CD4-positive, CD25-positive, alpha-beta regulatory T cell (primary cell): ENCODE data around the gene IL6R. TPM values are rescaled to one million over a fixed set of nuclear protein-coding genes. Genes with fewer than 3 reads are reported as not detected.

Source experiments
- ATAC-seq, 2 donors: fragments of 150-1000 bp; cut with Tn5 transposase; one replicate each; pipeline ENCODE4 v1.10.0; 2021; ENCODE audit warnings: low read depth in 2 of 2, moderate number of reproducible peaks in 2 of 2, moderate library complexity in 1 of 2
- DNase-seq, 3 donors: peaks; one replicate each; pipeline versions ENCODE4 v3.0.0 to v3.0.0-alpha.2; 2012 to 2022; ENCODE audit warnings: mixed read lengths in 1 of 3
- H3K27ac ChIP-seq: one replicate; pipeline ENCODE4 v1.7.0; 2013; ENCODE audit warnings: mild to moderate bottlenecking, low read length; ENCODE audit not compliant: insufficient read depth, poor library complexity, severe bottlenecking
- H3K27me3 ChIP-seq: one replicate; pipeline ENCODE4 v1.7.0; 2013; ENCODE audit warnings: low read length; ENCODE audit not compliant: control insufficient read depth, insufficient read depth
- H3K36me3 ChIP-seq: one replicate; pipeline ENCODE4 v1.7.0; 2013; ENCODE audit warnings: mild to moderate bottlenecking, low read length, moderate library complexity; ENCODE audit not compliant: control insufficient read depth, insufficient read depth
- H3K4me1 ChIP-seq: 2 replicates; pipeline ENCODE4 v1.7.0; 2013; ENCODE audit warnings: mild to moderate bottlenecking, low read length; ENCODE audit not compliant: insufficient read depth, control insufficient read depth, poor library complexity, severe bottlenecking
- H3K4me3 ChIP-seq: one replicate; pipeline ENCODE4 v1.7.0; 2013; ENCODE audit warnings: low read depth, mild to moderate bottlenecking, low read length, moderate library complexity
- H3K9me3 ChIP-seq, 2 experiments: 1 replicate in 1 of 2; 2 replicates in 1 of 2; pipeline ENCODE4 v1.7.0; 2013; ENCODE audit warnings: low read length in 2 of 2, mild to moderate bottlenecking in 1 of 2, moderate library complexity in 1 of 2; ENCODE audit not compliant: control insufficient read depth in 2 of 2
- H3K27ac Mint-ChIP-seq, 3 donors: one replicate each; pipeline ENCODE4 v1.8.0; 2020 to 2022; ENCODE audit warnings: mild to moderate bottlenecking in 3 of 3, mixed read lengths in 3 of 3, moderate library complexity in 2 of 3
- H3K27me3 Mint-ChIP-seq: one replicate; pipeline ENCODE4 v1.8.0; 2022; ENCODE audit warnings: mild to moderate bottlenecking, mixed read lengths
- H3K36me3 Mint-ChIP-seq: one replicate; pipeline ENCODE4 v1.8.0; 2020; ENCODE audit warnings: mixed read lengths
- H3K4me1 Mint-ChIP-seq, 4 donors: one replicate each; pipeline ENCODE4 v1.8.0; 2020 to 2022; ENCODE audit warnings: mixed read lengths in 4 of 4, mild to moderate bottlenecking in 1 of 4
- H3K4me3 Mint-ChIP-seq, 4 donors: one replicate each; pipeline ENCODE4 v1.8.0; 2020 to 2022; ENCODE audit warnings: mild to moderate bottlenecking in 4 of 4, mixed read lengths in 4 of 4, moderate library complexity in 3 of 4
- H3K9me3 Mint-ChIP-seq, 7 donors: one replicate each; pipeline ENCODE4 v1.8.0; 2020 to 2022; ENCODE audit warnings: mixed read lengths in 7 of 7, mild to moderate bottlenecking in 3 of 7, moderate library complexity in 2 of 7
- polyA plus RNA-seq, 4 donors: library from polyadenylated mRNA; unstranded; fragments of 300-500 nt; fragmentation: Illumina TruSeq; gene quantifications; one replicate each; pipeline ENCODE4 v1.2.3, GENCODE V29; 2021
- total RNA-seq: library from RNA; stranded (reverse); gene quantifications from one replicate; pipeline ENCODE4 v1.2.3, GENCODE V29; 2022

The IL6R gene
- total and polyA plus RNA-seq, 5 donors from 2014 or later = 54.5 to 135 (median 67.5) TPM

- no peaks in the 10 kb centered on the region for H3K36me3 ChIP-seq
- no peaks in the 10 kb centered on the region for H3K9me3 ChIP-seq
- no peak overlapping the region for H3K4me3 ChIP-seq
- peak overlapping the region; percentile 26 to 66 (median 48) for H3K4me3 Mint-ChIP-seq
- peaks cover 16% of the 10 kb centered on the region for H3K4me1 ChIP-seq
- no peak overlapping the region for H3K27ac Mint-ChIP-seq
- peaks cover 51% of the 10 kb centered on the region for H3K27me3 ChIP-seq
- ATAC-seq (peak in 1 of 2 donors; percentile 20), DNase-seq (no peak)
- H3K27me3 Mint-ChIP-seq = peaks cover 64% of the 10 kb centered on the region
- no peaks in the 10 kb centered on the region for H3K36me3 Mint-ChIP-seq
- no peak overlapping the region for H3K27ac ChIP-seq
- H3K4me1 Mint-ChIP-seq = peaks cover 0 to 12% (median 2%) of the 10 kb centered on the region in 4 donors
- peaks cover 0 to 9% (median 0%) of the 10 kb centered on the region in 7 donors for H3K9me3 Mint-ChIP-seq
These were observed 96.4 kb downstream of the IL6R start for GRCh38 chr1:154501423-154502065.

- Histone ChIP-seq H3K9me3 (no peaks in the 10 kb centered on the region), H3K27me3 (peaks cover 51% of the 10 kb centered on the region), H3K27ac (no peak within 1 kb of the TSS), H3K4me3 (no peak within 1 kb of the TSS), H3K36me3 (no peaks in the 10 kb centered on the region), H3K4me1 (peaks cover 16% of the 10 kb centered on the region)
- DNase-seq = peak in 2 of 3 donors; percentile 7
- Mint-ChIP-seq H3K4me3 (peak within 1 kb of the TSS; percentile 26 to 66 (median 48)), H3K9me3 (peaks cover 0 to 9% (median 0%) of the 10 kb centered on the region in 7 donors), H3K36me3 (no peaks in the 10 kb centered on the region), H3K4me1 (peaks cover 0 to 6% (median under 1%) of the 10 kb centered on the region in 4 donors), H3K27ac (peak within 1 kb of the TSS in 1 of 3 donors; percentile 48), H3K27me3 (peaks cover 57% of the 10 kb centered on the region)
- ATAC-seq = peak; percentile 31
These were observed 97.1 kb downstream of the IL6R start, which contains the start of the genes SHE and TDRD10 for GRCh38 chr1:154502066-154502743. SHE (minus strand) TSS chr1:154502412; CDS start chr1:154502026, 386 bp downstream. TDRD10 (plus strand) TSS chr1:154502219; CDS start chr1:154506904, 4,685 bp downstream.

GRCh38 chr1:154502744-154503115 lies 97.6 kb downstream of the IL6R start:
- Mint-ChIP-seq H3K27me3 (peaks cover 60% of the 10 kb centered on the region), H3K27ac (peak overlapping the region in 1 of 3 donors; percentile 48), H3K4me3 (peak overlapping the region in 1 of 4 donors; percentile 61), H3K9me3 (peaks cover 0 to 9% (median 0%) of the 10 kb centered on the region in 7 donors), H3K4me1 (peaks cover 0 to 6% (median 0%) of the 10 kb centered on the region in 4 donors), H3K36me3 (no peaks in the 10 kb centered on the region)
- DNase-seq (no peak), ATAC-seq (no peak)
- no peaks in the 10 kb centered on the region for H3K36me3 ChIP-seq
- no peak overlapping the region for H3K4me3 ChIP-seq
- H3K9me3 ChIP-seq = no peaks in the 10 kb centered on the region
- H3K27me3 ChIP-seq = peaks cover 53% of the 10 kb centered on the region
- H3K27ac ChIP-seq = no peak overlapping the region
- H3K4me1 ChIP-seq = peaks cover 16% of the 10 kb centered on the region

- H3K27me3 Mint-ChIP-seq = peaks cover 62% of the 10 kb centered on the region
These were observed 98.8 kb downstream of the IL6R start for GRCh38 chr1:154503898-154504297.

GRCh38 chr1:154512760-154513159 lies 107.6 kb downstream of the IL6R start:
- ATAC-seq = no peak
- no peaks in the 10 kb centered on the region for H3K36me3 ChIP-seq
- no peaks in the 10 kb centered on the region for H3K9me3 ChIP-seq
- H3K27me3 ChIP-seq = peaks cover 15% of the 10 kb centered on the region
- no peak overlapping the region for H3K4me3 Mint-ChIP-seq
- peaks cover 61% of the 10 kb centered on the region for H3K27me3 Mint-ChIP-seq
- H3K4me1 ChIP-seq = no peaks in the 10 kb centered on the region
- peaks cover 0 to 5% (median 0%) of the 10 kb centered on the region in 7 donors for H3K9me3 Mint-ChIP-seq
- H3K4me3 ChIP-seq = no peak overlapping the region
- no peak overlapping the region for H3K27ac Mint-ChIP-seq
- H3K36me3 Mint-ChIP-seq = peaks cover 8% of the 10 kb centered on the region
- H3K4me1 Mint-ChIP-seq = no peaks in the 10 kb centered on the region
- no peak for DNase-seq
- no peak overlapping the region for H3K27ac ChIP-seq

More at GRCh38 chr1:154503898-154504297, 98.8 kb downstream of the IL6R start:
- Mint-ChIP-seq H3K27ac (no peak overlapping the region), H3K36me3 (no peaks in the 10 kb centered on the region), H3K4me3 (peak overlapping the region in 3 of 4 donors; percentile 8 to 23 (median 13)), H3K9me3 (peaks cover 0 to 9% (median 0%) of the 10 kb centered on the region in 7 donors), H3K4me1 (peaks cover 0 to 6% (median 0%) of the 10 kb centered on the region in 4 donors)
- no peak overlapping the region for H3K27ac ChIP-seq
- H3K4me1 ChIP-seq = peaks cover 16% of the 10 kb centered on the region
- no peaks in the 10 kb centered on the region for H3K9me3 ChIP-seq
- DNase-seq = no peak
- no peak overlapping the region for H3K4me3 ChIP-seq
- no peak for ATAC-seq
- H3K36me3 ChIP-seq = no peaks in the 10 kb centered on the region
- H3K27me3 ChIP-seq = peaks cover 58% of the 10 kb centered on the region

- no peaks in the 10 kb centered on the region for H3K4me1 ChIP-seq
- ATAC-seq = no peak
- Mint-ChIP-seq H3K36me3 (peaks cover 8% of the 10 kb centered on the region), H3K27me3 (peaks cover 49% of the 10 kb centered on the region), H3K27ac (no peak overlapping the region), H3K4me3 (no peak overlapping the region), H3K4me1 (no peaks in the 10 kb centered on the region), H3K9me3 (peaks cover 0 to 3% (median 0%) of the 10 kb centered on the region in 7 donors)
- no peaks in the 10 kb centered on the region for H3K9me3 ChIP-seq
- H3K36me3 ChIP-seq = no peaks in the 10 kb centered on the region
- no peak overlapping the region for H3K27ac ChIP-seq
- H3K4me3 ChIP-seq = no peak overlapping the region
- H3K27me3 ChIP-seq = peaks cover 5% of the 10 kb centered on the region
- no peak for DNase-seq
These were observed 109.0 kb downstream of the IL6R start for GRCh38 chr1:154514066-154514553.

- Histone ChIP-seq H3K4me1 (no peaks in the 10 kb centered on the region), H3K9me3 (no peaks in the 10 kb centered on the region), H3K27ac (no peak overlapping the region), H3K36me3 (no peaks in the 10 kb centered on the region), H3K4me3 (no peak overlapping the region), H3K27me3 (peaks cover 8% of the 10 kb centered on the region)
- peaks cover 0 to 3% (median 0%) of the 10 kb centered on the region in 7 donors for H3K9me3 Mint-ChIP-seq
- H3K4me3 Mint-ChIP-seq = no peak overlapping the region
- no peaks in the 10 kb centered on the region for H3K4me1 Mint-ChIP-seq
- no peak for ATAC-seq
- DNase-seq = no peak
- peaks cover 8% of the 10 kb centered on the region for H3K36me3 Mint-ChIP-seq
- no peak overlapping the region for H3K27ac Mint-ChIP-seq
- H3K27me3 Mint-ChIP-seq = peaks cover 40% of the 10 kb centered on the region
These were observed 112.5 kb downstream of the IL6R start for GRCh38 chr1:154517661-154518060.
